H1 (cell line): ENCODE measurements around the gene B4GALT5. TPM values are rescaled to one million over a fixed set of nuclear protein-coding genes. Genes with fewer than 3 reads are reported as not detected.
"Not testable (repeated sequence)": the region's sequence is repeated elsewhere in the genome, so short reads cannot be mapped to it uniquely, and the experiment has no call there.

Source experiments
- CTCF ChIA-PET: fragments of 300-600 bp; sonication (Branson Sonifier 250); formaldehyde crosslinking; loops from one replicate; lab custom pipeline; 2021; ENCODE audit not compliant: partially characterized antibody; lab: Charles Lee
- POLR2A ChIA-PET: fragments of 300-600 bp; sonication (Branson Sonifier 250); formaldehyde crosslinking; loops from one replicate; lab custom pipeline; 2021; ENCODE audit warnings: inconsistent platforms; ENCODE audit not compliant: partially characterized antibody; lab: Charles Lee
- DNase-seq, 2 experiments: peaks; one replicate each; pipeline versions ENCODE4 v3.0.0 to v3.0.0-alpha.2; 2010 to 2022; ENCODE audit warnings: low spot score in 2 of 2, low read depth in 1 of 2, mixed read lengths in 1 of 2
- FAIRE-seq: peaks from 2 replicates; lab custom pipeline; 2011; peaks lifted over from hg19 to GRCh38; lab: Jason Lieb, UNC
- H2AFZ ChIP-seq: 2 replicates; pipeline ENCODE4 v1.8.1; 2012; ENCODE audit warnings: low read length, inconsistent platforms
- H2AK5ac ChIP-seq: 2 replicates; pipeline ENCODE4 v1.6.1; 2013; ENCODE audit warnings: low read depth, low read length
- H2BK120ac ChIP-seq: replicated peaks from 2 replicates; pipeline ENCODE3; 2013; ENCODE audit warnings: low read depth, low read length, inconsistent platforms
- H2BK12ac ChIP-seq: 2 replicates; pipeline ENCODE4 v1.6.1; 2013; ENCODE audit warnings: low read depth, low read length
- H2BK15ac ChIP-seq: 2 replicates; pipeline ENCODE4 v1.6.1; 2013; ENCODE audit warnings: low read length
- H2BK20ac ChIP-seq: 2 replicates; pipeline ENCODE4 v1.6.1; 2013; ENCODE audit warnings: low read length
- H2BK5ac ChIP-seq: 2 replicates; pipeline ENCODE4 v1.6.1; 2013; ENCODE audit warnings: low read depth, low read length
- H3K14ac ChIP-seq: 2 replicates; pipeline ENCODE4 v1.6.1; 2013; ENCODE audit warnings: inconsistent platforms; ENCODE audit not compliant: insufficient read length
- H3K18ac ChIP-seq: 2 replicates; pipeline ENCODE4 v1.6.1; 2013; ENCODE audit warnings: low read length; ENCODE audit errors: extremely low read depth
- H3K23ac ChIP-seq: 2 replicates; pipeline ENCODE4 v1.6.1; 2013; ENCODE audit warnings: inconsistent platforms; ENCODE audit not compliant: insufficient read length
- H3K23me2 ChIP-seq: 2 replicates; pipeline ENCODE4 v1.6.1; 2013; ENCODE audit warnings: low read depth, low read length
- H3K27ac ChIP-seq: 2 replicates; pipeline ENCODE4 v1.6.1; 2011; ENCODE audit warnings: low read depth, low read length, inconsistent platforms
- H3K27me3 ChIP-seq, 4 experiments: replicated peaks in 1 of 4; 1 replicate in 1 of 4; 2 replicates in 3 of 4; pipeline versions ENCODE4 v1.6.1 to v1.8.1; 2011 to 2013; ENCODE audit warnings: low read length in 3 of 4, mild to moderate bottlenecking in 3 of 4, inconsistent platforms in 2 of 4, mixed read lengths in 2 of 4, moderate library complexity in 1 of 4; ENCODE audit not compliant: control insufficient read depth in 3 of 4, insufficient read depth in 3 of 4; ENCODE audit errors: extremely low read depth in 1 of 4
- H3K36me3 ChIP-seq, 4 experiments: 2 replicates each; pipeline versions ENCODE4 v1.6.1 to v1.8.1; 2011 to 2013; ENCODE audit warnings: mild to moderate bottlenecking in 4 of 4, low read length in 3 of 4, moderate library complexity in 2 of 4, control low read depth in 1 of 4, inconsistent platforms in 1 of 4; ENCODE audit not compliant: insufficient read depth in 4 of 4, control insufficient read depth in 2 of 4
- H3K4ac ChIP-seq: replicated peaks from 2 replicates; pipeline ENCODE3; 2013; ENCODE audit warnings: low read length, low read depth, mixed read lengths, inconsistent platforms; ENCODE audit not compliant: insufficient read length
- H3K4me1 ChIP-seq, 4 experiments: replicated peaks in 1 of 4; 1 replicate in 1 of 4; 2 replicates in 3 of 4; pipeline versions ENCODE4 v1.6.1 to v1.8.1; 2011 to 2013; ENCODE audit warnings: low read length in 3 of 4, inconsistent platforms in 2 of 4, mixed read lengths in 1 of 4; ENCODE audit not compliant: insufficient read depth in 4 of 4, control insufficient read depth in 3 of 4
- H3K4me2 ChIP-seq, 2 experiments: 2 replicates each; pipeline versions ENCODE4 v1.6.1 to v1.8.1; 2011 to 2013; ENCODE audit warnings: low read depth in 2 of 2, low read length in 2 of 2, control low read depth in 1 of 2, inconsistent platforms in 1 of 2, mild to moderate bottlenecking in 1 of 2; ENCODE audit not compliant: insufficient read depth in 1 of 2
- H3K4me3 ChIP-seq, 4 experiments: fragments of 200-600, 300-600 bp in 1 of 4; sonication (generic), shearing (Covaris generic), sonication (Bioruptor Twin) in 1 of 4; 2 replicates each; pipeline versions ENCODE4 v1.5.1 to v1.8.1; 2011 to 2016; ENCODE audit warnings: low read length in 4 of 4, low read depth in 3 of 4, control low read depth in 2 of 4, inconsistent platforms in 2 of 4, mild to moderate bottlenecking in 2 of 4, mixed read lengths in 1 of 4, moderate library complexity in 1 of 4; ENCODE audit not compliant: insufficient read depth in 2 of 4; ENCODE audit errors: extremely low read depth in 1 of 4
- H3K56ac ChIP-seq: replicated peaks from 2 replicates; pipeline ENCODE3; 2013; ENCODE audit warnings: low read depth, mild to moderate bottlenecking, mixed read lengths, low read length, inconsistent platforms; ENCODE audit not compliant: insufficient read length
- H3K79me1 ChIP-seq: 2 replicates; pipeline ENCODE4 v1.6.1; 2013; ENCODE audit warnings: low read depth, low read length, control low read depth
- H3K79me2 ChIP-seq, 2 experiments: 2 replicates each; pipeline versions ENCODE4 v1.6.1 to v1.8.1; 2012 to 2013; ENCODE audit warnings: low read length in 2 of 2, mild to moderate bottlenecking in 2 of 2, inconsistent platforms in 1 of 2; ENCODE audit not compliant: insufficient read depth in 2 of 2, control insufficient read depth in 1 of 2
- H3K9ac ChIP-seq, 4 experiments: replicated peaks in 1 of 4; 1 replicate in 1 of 4; 2 replicates in 3 of 4; pipeline versions ENCODE4 v1.6.1 to v1.8.1; 2011 to 2013; ENCODE audit warnings: low read depth in 3 of 4, low read length in 3 of 4, control low read depth in 2 of 4, mild to moderate bottlenecking in 2 of 4, moderate library complexity in 2 of 4, inconsistent platforms in 1 of 4; ENCODE audit errors: extremely low read depth in 1 of 4
- H3K9me3 ChIP-seq, 2 experiments: 2 replicates each; pipeline versions ENCODE4 v1.6.1 to v1.8.1; 2012 to 2013; ENCODE audit warnings: mild to moderate bottlenecking in 2 of 2, moderate library complexity in 2 of 2, control low read depth in 1 of 2, inconsistent platforms in 1 of 2, low read depth in 1 of 2, low read length in 1 of 2, mixed read lengths in 1 of 2; ENCODE audit not compliant: insufficient read depth in 2 of 2
- H4K20me1 ChIP-seq, 2 experiments: replicated peaks in 1 of 2; 2 replicates each; pipeline versions ENCODE3 to v1.8.1; 2011 to 2013; ENCODE audit warnings: inconsistent platforms in 2 of 2, low read length in 2 of 2, mild to moderate bottlenecking in 1 of 2; ENCODE audit not compliant: insufficient read depth in 2 of 2, control insufficient read depth in 1 of 2
- H4K5ac ChIP-seq: 2 replicates; pipeline ENCODE4 v1.6.1; 2013; ENCODE audit warnings: low read length, low read depth, mixed read lengths, inconsistent platforms; ENCODE audit not compliant: insufficient read length
- H4K8ac ChIP-seq: 2 replicates; pipeline ENCODE4 v1.8.0; 2013; ENCODE audit warnings: mild to moderate bottlenecking, moderate library complexity, low read length, inconsistent platforms; ENCODE audit not compliant: insufficient read depth; ENCODE audit errors: extremely low read depth
- H4K91ac ChIP-seq: replicated peaks from 2 replicates; pipeline ENCODE3; 2013; ENCODE audit warnings: low read length, mixed read lengths, inconsistent platforms; ENCODE audit not compliant: insufficient read length
- CREB1 ChIP-seq: IDR thresholded peaks from 2 replicates; pipeline ENCODE4 v1.6.1; 2012; ENCODE audit warnings: inconsistent platforms
- MAX ChIP-seq: IDR thresholded peaks from 2 replicates; pipeline ENCODE4 v1.6.1; 2012; ENCODE audit warnings: inconsistent platforms
- POLR2AphosphoS5 ChIP-seq: IDR thresholded peaks from 2 replicates; pipeline ENCODE4 v1.6.1; 2011; ENCODE audit warnings: low read depth, low read length
- WGBS, 2 experiments: shearing (Covaris generic) in 1 of 2; methylation state at CpG; one replicate each; pipeline versions ENCODE4 v1.1.6 to v1.1.7; 2013 to 2015; ENCODE audit warnings: low lambda C conversion rate in 2 of 2, mixed read lengths in 2 of 2, inconsistent platforms in 1 of 2, low coverage in 1 of 2, missing lambda C conversion rate in 1 of 2; ENCODE audit not compliant: insufficient replicate concordance in 2 of 2, insufficient coverage in 1 of 2, insufficient read length in 1 of 2; ENCODE audit errors: extremely low coverage in 1 of 2, missing lambda C conversion rate in 1 of 2; 5-methylcytosine and 5-hydroxymethylcytosine counted together
- polyA plus RNA-seq, 7 experiments: library from polyadenylated mRNA; depleted of rRNA in 3 of 7; stranded (reverse) in 5 of 7; unstranded in 2 of 7; fragments of >200 nt in 5 of 7; fragments of 200-250 nt in 2 of 7; gene quantifications; 1 replicate in 5 of 7; 2 replicates in 1 of 7; 4 replicates in 1 of 7; pipeline versions ENCODE4 v1.2.1 to v1.2.3, GENCODE V29; 2011 to 2013; ENCODE audit warnings: missing spikeins in 2 of 7, mixed read lengths in 2 of 7
- total RNA-seq: library from RNA; stranded (reverse); fragmentation: NEBNext Ultra II Directional; extraction: Animal tissue kit (Norgen Biotek cat#: 25700); gene quantifications from 2 replicates; pipeline ENCODE4 v1.2.1, GENCODE V29; 2021

B4GALT5 gene
- total and polyA plus RNA-seq, 2 of the 8 experiments (the other 6 are each of a cell fraction or from before 2014, with no cell fraction given), result 46.5 to 75.4 TPM

GRCh38 chr20:49627329-49627761 lies 86.3 kb downstream of the B4GALT5 start (continued):
- TF ChIP-seq POLR2AphosphoS5 (no peak), CREB1 (no peak), MAX (no peak)
- TF ChIP-seq, all 59 proteins: peak for 0

- not testable (repeated sequence) for H3K36me3 ChIP-seq
Observed at GRCh38 chr20:49624988-49625387, 88.7 kb downstream of the B4GALT5 start.

More at GRCh38 chr20:49624988-49625387, 88.7 kb downstream of the B4GALT5 start:
- ChIA-PET CTCF (interaction anchor here (0.8 to 1.7 kb wide), 8 partner anchors 10 to 265 kb away, joined by 3 to 7 read pairs (median 4); no protein-coding TSS in a partner anchor), POLR2A (interaction anchor here (0.9 to 1.2 kb wide), 2 partner anchors 15 kb away, joined by 3 to 4 read pairs; no protein-coding TSS in a partner anchor)
- not testable (repeated sequence) for H4K91ac ChIP-seq, H3K23ac ChIP-seq, H3K9me3 ChIP-seq, H2BK5ac ChIP-seq, DNase-seq, H3K14ac ChIP-seq, H3K79me2 ChIP-seq, H2BK12ac ChIP-seq, H3K4me3 ChIP-seq, H2BK15ac ChIP-seq, H3K4ac ChIP-seq, H4K5ac ChIP-seq, H3K4me1 ChIP-seq, H3K23me2 ChIP-seq, H3K56ac ChIP-seq, H2BK20ac ChIP-seq, H2BK120ac ChIP-seq, H3K27me3 ChIP-seq, FAIRE-seq, H3K9ac ChIP-seq, H2AFZ ChIP-seq, H3K79me1 ChIP-seq, H3K18ac ChIP-seq, H4K20me1 ChIP-seq, H4K8ac ChIP-seq, H3K27ac ChIP-seq
- H2AK5ac ChIP-seq, result 0 out of 2 replicates have a peak overlapping the region, but pooled peaks have one; percentile 10
- 90% methylated on average over 10 of the region's 10 CpGs; no CpG with 5 or more reads in 1 of the 2 experiments for WGBS, 2 experiments
- H3K4me2 ChIP-seq, result peak overlapping the region in 1 of 2 experiments; percentile 71; a peak in 1 of 4 replicates
